Gastroesophageal sphincter (tissue), 3 donors: ENCODE results near the gene TAF3.

Experiments used
- POLR2A ChIP-seq, 2 donors: fragments of 450-650 bp; IDR thresholded peaks; one replicate each; pipeline ENCODE4 v1.6.1; 2017; ENCODE audit warnings: antibody characterized with exemption in 2 of 2, mild to moderate bottlenecking in 2 of 2, moderate library complexity in 1 of 2
- POLR2AphosphoS5 ChIP-seq: sonication (generic); formaldehyde crosslinking; IDR thresholded peaks from one replicate; pipeline ENCODE4 v1.6.1; 2017; ENCODE audit warnings: antibody characterized with exemption
- TF ChIP-seq, protein P1 (sequence below), 4 experiments: fragments of 200-600 bp in 2 of 4; fragments of 450-650 bp in 2 of 4; sonication (generic) in 1 of 4; IDR thresholded peaks; one replicate each; pipeline ENCODE4 v1.5.1; 2017 to 2019; ENCODE audit warnings: antibody characterized with exemption in 4 of 4, mild to moderate bottlenecking in 2 of 4, moderate library complexity in 2 of 4

DNA sequence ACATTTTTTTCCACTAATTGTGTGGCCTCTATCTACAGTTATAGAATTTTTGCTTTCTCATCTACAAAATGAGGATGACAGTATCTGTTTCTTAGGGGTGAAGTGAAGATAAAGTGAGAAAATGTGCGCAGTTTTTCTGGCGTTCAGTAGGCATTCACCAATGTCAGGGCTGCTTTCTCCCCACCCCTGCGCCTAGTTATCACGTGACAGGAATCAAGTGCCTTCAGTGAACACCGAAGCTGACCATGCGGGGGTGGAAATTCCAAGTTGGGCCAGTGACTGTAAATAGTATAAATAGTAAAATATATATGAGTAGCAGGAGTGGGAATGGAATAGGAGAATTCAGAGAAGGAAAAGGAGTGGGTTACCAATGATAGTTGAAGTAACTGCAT, 77.4 kb downstream of the TAF3 start:
- TF ChIP-seq, protein P1, sequence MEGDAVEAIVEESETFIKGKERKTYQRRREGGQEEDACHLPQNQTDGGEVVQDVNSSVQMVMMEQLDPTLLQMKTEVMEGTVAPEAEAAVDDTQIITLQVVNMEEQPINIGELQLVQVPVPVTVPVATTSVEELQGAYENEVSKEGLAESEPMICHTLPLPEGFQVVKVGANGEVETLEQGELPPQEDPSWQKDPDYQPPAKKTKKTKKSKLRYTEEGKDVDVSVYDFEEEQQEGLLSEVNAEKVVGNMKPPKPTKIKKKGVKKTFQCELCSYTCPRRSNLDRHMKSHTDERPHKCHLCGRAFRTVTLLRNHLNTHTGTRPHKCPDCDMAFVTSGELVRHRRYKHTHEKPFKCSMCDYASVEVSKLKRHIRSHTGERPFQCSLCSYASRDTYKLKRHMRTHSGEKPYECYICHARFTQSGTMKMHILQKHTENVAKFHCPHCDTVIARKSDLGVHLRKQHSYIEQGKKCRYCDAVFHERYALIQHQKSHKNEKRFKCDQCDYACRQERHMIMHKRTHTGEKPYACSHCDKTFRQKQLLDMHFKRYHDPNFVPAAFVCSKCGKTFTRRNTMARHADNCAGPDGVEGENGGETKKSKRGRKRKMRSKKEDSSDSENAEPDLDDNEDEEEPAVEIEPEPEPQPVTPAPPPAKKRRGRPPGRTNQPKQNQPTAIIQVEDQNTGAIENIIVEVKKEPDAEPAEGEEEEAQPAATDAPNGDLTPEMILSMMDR (IDR thresholded peaks at IDR 0.05) = no peak
- TF ChIP-seq POLR2A (IDR thresholded peaks at IDR 0.05) (no peak), POLR2AphosphoS5 (no peak)
